A673 (cell line): Measurements from ENCODE around the gene AP3S1.

Source experiments
- CTCF ChIP-seq: fragments of 300-800, 200-600 bp; sonication (generic); conservative IDR thresholded peaks from 2 replicates; pipeline ENCODE4 v1.5.1; 2017; ENCODE audit warnings: low read depth, mild to moderate bottlenecking, antibody characterized with exemption, low read length, moderate library complexity, mixed read lengths
- EZH2 ChIP-seq: fragments of 200-600 bp; sonication (generic); IDR thresholded peaks from 2 replicates; pipeline ENCODE4 v1.6.1; 2017; ENCODE audit warnings: borderline replicate concordance, low read depth, mild to moderate bottlenecking, mixed read lengths, antibody characterized with exemption, low read length; ENCODE audit not compliant: poor library complexity, severe bottlenecking

DNA sequence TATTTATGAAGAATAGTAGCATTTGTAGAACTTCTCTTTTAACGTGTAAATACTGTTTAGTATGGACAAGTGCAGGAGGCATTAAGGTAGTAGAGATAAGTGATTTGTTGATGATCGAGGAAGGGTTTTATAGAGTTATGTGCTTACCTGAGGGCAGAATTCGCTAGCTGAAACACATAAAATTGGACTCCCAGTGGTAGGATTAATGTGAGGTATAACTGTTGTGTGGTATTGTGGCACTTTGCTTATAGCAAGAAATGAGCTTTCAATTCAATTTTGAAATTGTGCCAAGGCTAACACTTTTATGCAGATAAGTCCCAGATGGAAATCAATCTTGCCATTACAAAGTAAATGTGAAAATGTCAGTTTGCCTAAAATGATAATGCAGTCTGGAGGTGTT is 1.2 kb downstream of the AP3S1 start:
- TF ChIP-seq CTCF (no peak), EZH2 (no peak)
